HepG2 (cell line): ENCODE results near the gene POLN. TPM values are rescaled to one million over a fixed set of nuclear protein-coding genes. Genes with fewer than 3 reads are reported as not detected.

Experiments
- GZF1 ChIP-seq: sonication (generic); formaldehyde crosslinking; IDR thresholded peaks from 2 replicates; pipeline ENCODE4 v1.5.1; 2020; ENCODE audit warnings: mild to moderate bottlenecking, missing genetic modification reagents
- HNRNPUL1 ChIP-seq: fragments of 200-400 bp; formaldehyde crosslinking; IDR thresholded peaks from 2 replicates; pipeline ENCODE4 v1.6.1; 2017; ENCODE audit warnings: low read depth, mild to moderate bottlenecking, low read length, moderate library complexity
- KDM2A ChIP-seq: sonication (generic); formaldehyde crosslinking; IDR thresholded peaks from 2 replicates; pipeline ENCODE4 v1.4.0; 2020; ENCODE audit warnings: low read depth, missing genetic modification reagents, borderline replicate concordance
- KDM3A ChIP-seq: IDR thresholded peaks from 2 replicates; pipeline ENCODE4 v1.6.1; 2018; ENCODE audit warnings: low read depth, missing compliant biosample characterization
- MYPOP ChIP-seq: sonication (generic); formaldehyde crosslinking; IDR thresholded peaks from 2 replicates; pipeline ENCODE4 v1.8.1; 2023; ENCODE audit warnings: mild to moderate bottlenecking, moderate library complexity, missing genetic modification reagents
- PHF20 ChIP-seq: sonication (generic); formaldehyde crosslinking; IDR thresholded peaks from 2 replicates; pipeline ENCODE4 v1.5.0; 2020; ENCODE audit warnings: mild to moderate bottlenecking, missing genetic modification reagents
- TFDP1 ChIP-seq: IDR thresholded peaks from 2 replicates; pipeline ENCODE4 v1.6.1; 2016; ENCODE audit warnings: missing compliant biosample characterization, missing genetic modification reagents, borderline replicate concordance
- ZBTB40 ChIP-seq, 2 experiments: fragments of 450-650 bp in 1 of 2; sonication (generic) in 1 of 2; formaldehyde crosslinking in 1 of 2; IDR thresholded peaks; 2 replicates each; pipeline versions ENCODE4 v1.6.1 to v1.8.0; 2016 to 2022; ENCODE audit warnings: antibody characterized with exemption in 1 of 2, mild to moderate bottlenecking in 1 of 2, missing genetic modification reagents in 1 of 2
- ZNF205 ChIP-seq: IDR thresholded peaks from 2 replicates; pipeline ENCODE4 v1.6.1; 2018; ENCODE audit warnings: missing biosample characterization, missing genetic modification reagents
- ZNF230 ChIP-seq: sonication (generic); formaldehyde crosslinking; IDR thresholded peaks from 2 replicates; pipeline ENCODE4 v1.4.0; 2020; ENCODE audit warnings: mild to moderate bottlenecking, missing genetic modification reagents
- ZNF317 ChIP-seq: sonication (generic); formaldehyde crosslinking; IDR thresholded peaks from 2 replicates; pipeline ENCODE4 v1.5.0; 2020; ENCODE audit warnings: mild to moderate bottlenecking, missing genetic modification reagents
- ZNF362 ChIP-seq: sonication (generic); formaldehyde crosslinking; IDR thresholded peaks from 2 replicates; pipeline ENCODE4 v1.4.0; 2020; ENCODE audit warnings: missing genetic modification reagents, mild to moderate bottlenecking, borderline replicate concordance
- ZNF441 ChIP-seq: sonication (generic); formaldehyde crosslinking; IDR thresholded peaks from 2 replicates; pipeline ENCODE4 v1.7.0; 2021; ENCODE audit warnings: missing genetic modification reagents, borderline replicate concordance
- ZNF598 ChIP-seq: sonication (generic); formaldehyde crosslinking; IDR thresholded peaks from 2 replicates; pipeline ENCODE4 v1.5.1; 2020; ENCODE audit warnings: mild to moderate bottlenecking, missing genetic modification reagents, borderline replicate concordance
- ZSCAN31 ChIP-seq: sonication (generic); formaldehyde crosslinking; IDR thresholded peaks from 2 replicates; pipeline ENCODE4 v1.5.0; 2020; ENCODE audit warnings: low read depth, mild to moderate bottlenecking, missing genetic modification reagents
- polyA plus RNA-seq, 8 experiments: library from polyadenylated mRNA; depleted of rRNA in 3 of 8; stranded (reverse) in 7 of 8; unstranded in 1 of 8; fragments of >200 nt; fragmentation: Illumina TruSeq in 4 of 8; extraction: Trizol in 4 of 8; gene quantifications; 2 replicates each; pipeline versions ENCODE4 v1.2.1 to v1.2.3, GENCODE V29; 2011 to 2016; ENCODE audit warnings: low read depth in 4 of 8, missing spikeins in 1 of 8, mixed read lengths in 1 of 8; ENCODE audit not compliant: insufficient read depth in 1 of 8
- total RNA-seq, 5 experiments: library from RNA; depleted of rRNA; stranded (reverse); fragments of >200 nt; fragmentation: Illumina TruSeq; extraction: Trizol; gene quantifications; 2 replicates each; pipeline ENCODE4 v1.2.3, GENCODE V29; 2016; ENCODE audit warnings: low read depth in 1 of 5

Gene POLN
- total and polyA plus RNA-seq, 2 of the 13 experiments (the other 11 are each of a cell fraction or from before 2014, with no cell fraction given) = 0.93 to 1.5 TPM

GRCh38 chr4:2241410-2242353 lies at the start of gene POLN, which contains the start of gene HAUS3 (continued):
- TF ChIP-seq ZBTB40 (IDR thresholded peaks at IDR 0.05) = no peak
- TF ChIP-seq ZBTB40 (CRISPR knock-in tag; IDR thresholded peaks at IDR 0.05) = peak; percentile 40; the same call in 1 of the 2 replicates
- TF ChIP-seq GZF1 (CRISPR knock-in tag) = 0 out of 2 replicates have a peak, but pooled peaks have one; percentile 25
- TF ChIP-seq ZNF598 (CRISPR knock-in tag) = peak; percentile 66; the same call in 1 of the 2 replicates
- peak; percentile 72; the same call in 1 of the 2 replicates for TF ChIP-seq KDM3A (CRISPR knock-in tag)
- 0 out of 2 replicates have a peak, but pooled peaks have one; percentile 18 for TF ChIP-seq HNRNPUL1
- TF ChIP-seq ZNF441 = no peak
- TF ChIP-seq TFDP1 (CRISPR knock-in tag) = peak; percentile 97
- TF ChIP-seq ZSCAN31 (CRISPR knock-in tag) = peak; percentile 77
- no peak for TF ChIP-seq ZNF362 (CRISPR knock-in tag)
- peak; percentile 93 for TF ChIP-seq ZNF230 (CRISPR knock-in tag)
- peak; percentile 89 for TF ChIP-seq KDM2A (CRISPR knock-in tag)
- TF ChIP-seq ZNF205 (CRISPR knock-in tag) = no peak
- TF ChIP-seq ZNF317 (CRISPR knock-in tag) = peak; percentile 49
- TF ChIP-seq MYPOP (CRISPR knock-in tag) = peak; percentile 87
- peak; percentile 70; the same call in 1 of the 2 replicates for TF ChIP-seq PHF20 (CRISPR knock-in tag)
